ENCODE measurements around the gene SATB1. TPM values are rescaled to one million over a fixed set of nuclear protein-coding genes. Genes with fewer than 3 reads are reported as not detected.

Gene SATB1
- polyA plus RNA-seq, 2 of the 4 experiments (the other 2 are of a cell fraction) = 0.05 TPM; not detected in 1

DNA sequence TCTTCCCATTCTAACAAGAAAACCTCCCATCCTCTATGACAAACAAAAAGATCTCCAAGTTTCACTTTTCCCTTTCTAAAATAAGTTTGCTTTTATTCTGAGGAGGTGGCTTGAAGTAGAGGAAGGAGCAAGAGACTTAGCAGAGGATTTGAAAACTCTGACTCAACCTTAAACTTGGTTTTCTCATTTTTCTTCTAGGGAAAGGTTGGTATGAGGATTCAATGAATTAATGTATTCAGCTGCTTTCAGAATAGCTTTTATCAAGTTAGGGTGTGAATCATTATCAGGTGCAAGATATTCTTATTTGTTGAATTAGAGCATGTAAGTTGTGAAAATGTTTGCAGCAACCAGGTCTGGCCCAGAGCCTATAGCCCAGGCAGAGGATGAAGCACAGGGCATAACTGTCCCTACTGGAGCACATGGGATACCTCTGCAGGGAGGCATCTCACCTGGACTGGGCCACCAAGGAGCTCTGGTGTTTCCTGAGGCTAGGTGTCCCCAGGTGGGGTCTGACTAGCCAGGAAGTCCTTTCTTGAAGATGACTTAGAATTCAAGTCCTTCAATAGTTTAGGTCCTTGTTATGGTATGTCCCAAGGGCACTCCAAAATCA, 42.3 kb downstream of the SATB1 start (continued):
- TF ChIP-seq EHMT2 (IDR thresholded peaks at IDR 0.05; ENCODE audit: low read depth) (no peak), NPAS2 (CRISPR knock-in tag; IDR thresholded peaks at IDR 0.05; ENCODE audit: borderline replicate concordance) (no peak), E2F6 (IDR thresholded peaks at IDR 0.05; ENCODE audit: borderline replicate concordance, low read depth) (no peak)

GRCh38 chr3:18379647-18380046, 45.5 kb downstream of the SATB1 start:
- no peak overlapping the region for H3K4me3 ChIP-seq
- FAIRE-seq (no peak), DNase-seq (ENCODE audit: low read depth in 1 of 2, low spot score in 1 of 2) (no peak), ATAC-seq (no peak)
- TF ChIP-seq RNF2 (IDR thresholded peaks at IDR 0.05; ENCODE audit: borderline replicate concordance, low read depth) (no peak), HEYL (CRISPR knock-in tag; IDR thresholded peaks at IDR 0.05) (no peak), BCL3 (IDR thresholded peaks at IDR 0.05) (no peak), HES2 (IDR thresholded peaks at IDR 0.05) (no peak), JUNB (IDR thresholded peaks at IDR 0.05) (no peak), MAZ (IDR thresholded peaks at IDR 0.05; ENCODE audit: borderline replicate concordance, low read depth, low read length) (no peak), ZFP36 (IDR thresholded peaks at IDR 0.05; ENCODE audit: borderline replicate concordance, partially characterized antibody) (no peak), REST (IDR thresholded peaks at IDR 0.05) (no peak), CEBPB (IDR thresholded peaks at IDR 0.05) (no peak)
- no peak overlapping the region for H3K4me2 ChIP-seq
- ChIA-PET POLR2A (no interaction called here), CTCF (no interaction called here)
- no peaks in the 10 kb centered on the region for H3K9me3 ChIP-seq
- H3K27ac ChIP-seq = no peak overlapping the region
- 39% methylated on average over 2 of the region's 2 CpGs for WGBS (ENCODE audit: missing lambda C conversion rate)
- no peaks in the 10 kb centered on the region for H3K4me1 ChIP-seq

GRCh38 chr3:18378218-18378617, 46.9 kb downstream of the SATB1 start:
- no peak overlapping the region for H3K27ac ChIP-seq
- ChIA-PET POLR2A (no interaction called here), CTCF (no interaction called here)
- ATAC-seq (no peak), DNase-seq (ENCODE audit: low read depth in 1 of 2, low spot score in 1 of 2) (no peak), FAIRE-seq (no peak)
- H3K4me1 ChIP-seq = no peaks in the 10 kb centered on the region
- no peak overlapping the region for H3K4me2 ChIP-seq
- no peaks in the 10 kb centered on the region for H3K9me3 ChIP-seq
- H3K4me3 ChIP-seq = no peak overlapping the region
- TF ChIP-seq CHD2 (IDR thresholded peaks at IDR 0.05; ENCODE audit: low read length, partially characterized antibody) (no peak), NFE2L2 (conservative IDR thresholded peaks at IDR 0.05; ENCODE audit: low read length) (no peak), TP53 (CRISPR knock-in tag; IDR thresholded peaks at IDR 0.05) (no peak), HMGXB4 (CRISPR knock-in tag; IDR thresholded peaks at IDR 0.05; ENCODE audit: borderline replicate concordance) (no peak), USF2 (IDR thresholded peaks at IDR 0.05) (no peak), TFCP2L1 (CRISPR knock-in tag; IDR thresholded peaks at IDR 0.05) (no peak), BHLHE40 (IDR thresholded peaks at IDR 0.05; ENCODE audit: low read depth, low read length) (no peak), FOSB (CRISPR knock-in tag; IDR thresholded peaks at IDR 0.05) (no peak), HOXB13 (CRISPR knock-in tag; IDR thresholded peaks at IDR 0.05; ENCODE audit: low read depth) (no peak), HDAC2 (IDR thresholded peaks at IDR 0.05) (no peak), RNF2 (IDR thresholded peaks at IDR 0.05; ENCODE audit: borderline replicate concordance, low read depth) (no peak), RFX5 (IDR thresholded peaks at IDR 0.05) (no peak), RAD21 (conservative IDR thresholded peaks at IDR 0.05 in 1 of 2, IDR thresholded peaks at IDR 0.05 in 1 of 2) (no peak), SREBF2 (IDR thresholded peaks at IDR 0.05) (no peak), SMC3 (IDR thresholded peaks at IDR 0.05) (no peak), ZC3H11A (IDR thresholded peaks at IDR 0.05) (no peak), EHMT2 (IDR thresholded peaks at IDR 0.05; ENCODE audit: low read depth) (no peak)
- WGBS (ENCODE audit: missing lambda C conversion rate) = 0% methylated on average over 2 of the region's 2 CpGs
